GM21515 (cell line): ENCODE results near the gene ARNT2.

ENCODE experiments used
- ATAC-seq: cut with Tn5 transposase; IDR thresholded peaks from one replicate; pipeline ENCODE4 v1.9.1; 2021; ENCODE audit not compliant: unreplicated experiment

The ARNT2 gene

DNA sequence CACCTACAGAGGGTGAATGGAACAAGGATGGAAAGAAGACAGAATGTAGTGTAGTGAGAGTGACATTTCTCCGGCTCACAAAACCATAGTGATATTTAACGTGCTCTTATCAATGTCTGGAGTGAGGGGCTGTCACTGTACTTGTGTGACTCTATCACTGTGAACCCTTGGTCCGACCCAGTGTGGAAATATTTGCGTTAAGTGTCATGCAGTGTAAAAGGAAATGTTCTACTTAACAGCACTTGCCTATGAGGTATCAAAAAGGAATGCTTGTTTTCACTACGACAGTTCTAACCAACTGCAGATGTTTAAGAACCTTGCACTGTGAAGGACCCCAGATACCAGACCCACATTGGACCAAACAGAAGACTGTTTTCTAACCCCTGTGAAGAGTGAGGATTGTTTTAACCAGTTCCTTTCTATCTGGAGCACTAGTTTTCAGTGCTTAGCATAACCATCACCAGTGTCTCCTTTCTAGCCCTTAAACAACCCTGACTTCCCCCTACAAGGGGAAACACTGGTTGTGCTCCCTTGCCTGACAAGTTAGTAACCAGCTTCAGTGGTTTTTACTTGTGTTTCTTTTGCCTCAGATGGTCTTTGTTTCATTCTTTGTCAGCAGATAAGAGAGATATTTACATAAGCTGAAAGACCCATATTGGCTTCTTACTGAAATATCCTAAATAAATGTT, 146.2 kb downstream of the ARNT2 start:
- no peak for ATAC-seq

DNA sequence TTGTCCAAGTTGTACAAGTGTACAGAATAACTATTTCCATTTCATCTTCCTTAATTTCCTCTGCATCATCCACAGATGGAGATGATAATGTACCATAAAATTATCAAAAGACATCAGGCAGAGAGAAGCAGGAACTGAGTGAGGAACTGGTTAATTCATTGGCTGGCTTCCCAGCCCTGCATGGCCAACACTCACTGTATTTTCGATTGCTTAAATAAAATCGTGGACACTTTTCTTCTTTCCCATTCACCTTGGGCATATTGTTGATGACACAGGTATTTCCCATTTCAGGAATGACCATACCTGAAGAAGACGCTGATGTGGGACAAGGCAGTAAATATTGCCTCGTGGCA, 146.7 kb downstream of the ARNT2 start:
- no peak for ATAC-seq

GRCh38 chr15:80551348-80551747, 147.2 kb downstream of the ARNT2 start:
- no peak for ATAC-seq

DNA sequence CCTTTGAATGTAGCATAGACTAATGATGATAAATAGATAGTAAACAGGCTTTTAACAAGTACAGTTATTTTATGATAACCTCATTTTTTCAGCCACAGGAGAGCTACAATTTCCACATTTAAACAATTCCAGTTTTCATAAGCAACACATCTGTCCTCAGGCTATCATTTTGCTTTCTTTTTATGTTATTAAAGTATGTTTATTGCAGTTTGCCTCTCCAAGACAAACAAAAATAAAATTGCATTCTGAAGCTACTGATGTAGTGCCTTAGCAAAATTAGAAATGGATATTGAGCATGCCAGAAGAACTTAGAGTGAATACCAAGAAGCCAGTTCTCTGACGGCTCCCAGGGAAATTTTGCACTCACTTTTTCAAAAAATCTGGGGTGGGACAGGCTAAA, 150.4 kb downstream of the ARNT2 start:
- no peak for ATAC-seq

DNA sequence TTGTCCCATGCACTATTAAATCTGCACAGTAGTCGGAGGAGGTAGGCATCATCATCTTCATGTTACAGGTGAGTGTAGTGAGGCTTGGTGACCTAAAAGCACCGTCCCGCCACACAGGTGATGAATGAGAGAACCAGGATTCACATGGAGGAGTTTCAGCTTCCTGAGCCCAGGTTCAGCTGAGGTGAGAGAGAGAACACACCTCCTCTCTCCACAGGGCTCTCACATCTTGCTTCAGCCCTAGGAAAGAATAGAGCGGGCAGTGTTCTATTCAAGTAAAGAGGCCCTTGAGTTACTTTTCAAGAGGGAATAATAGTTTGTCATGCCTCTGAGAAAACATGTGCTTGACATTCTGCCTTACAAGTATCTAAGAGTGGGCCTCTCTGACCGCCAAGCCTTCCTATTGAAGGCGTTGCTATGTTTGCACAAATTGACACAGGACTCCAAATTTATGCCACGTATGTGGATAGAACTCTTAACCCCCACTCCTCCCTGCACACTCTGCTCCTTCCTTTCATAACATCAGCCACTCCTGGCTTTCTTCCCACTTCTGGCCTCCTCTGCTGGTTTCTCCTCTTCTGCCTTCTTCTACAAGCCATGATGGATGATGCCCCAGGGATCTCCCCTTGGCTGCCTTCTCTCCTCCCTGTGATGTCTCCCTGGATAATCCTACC, 152.6 kb downstream of the ARNT2 start:
- no peak for ATAC-seq

GRCh38 chr15:80557441-80558234, 153.5 kb downstream of the ARNT2 start:
- no peak for ATAC-seq

GRCh38 chr15:80558631-80559319, 154.6 kb downstream of the ARNT2 start:
- ATAC-seq: no peak

- ATAC-seq: no peak
These were observed 155.1 kb downstream of the ARNT2 start for GRCh38 chr15:80559320-80559693.

GRCh38 chr15:80559761-80560160, 155.6 kb downstream of the ARNT2 start:
- no peak for ATAC-seq

DNA sequence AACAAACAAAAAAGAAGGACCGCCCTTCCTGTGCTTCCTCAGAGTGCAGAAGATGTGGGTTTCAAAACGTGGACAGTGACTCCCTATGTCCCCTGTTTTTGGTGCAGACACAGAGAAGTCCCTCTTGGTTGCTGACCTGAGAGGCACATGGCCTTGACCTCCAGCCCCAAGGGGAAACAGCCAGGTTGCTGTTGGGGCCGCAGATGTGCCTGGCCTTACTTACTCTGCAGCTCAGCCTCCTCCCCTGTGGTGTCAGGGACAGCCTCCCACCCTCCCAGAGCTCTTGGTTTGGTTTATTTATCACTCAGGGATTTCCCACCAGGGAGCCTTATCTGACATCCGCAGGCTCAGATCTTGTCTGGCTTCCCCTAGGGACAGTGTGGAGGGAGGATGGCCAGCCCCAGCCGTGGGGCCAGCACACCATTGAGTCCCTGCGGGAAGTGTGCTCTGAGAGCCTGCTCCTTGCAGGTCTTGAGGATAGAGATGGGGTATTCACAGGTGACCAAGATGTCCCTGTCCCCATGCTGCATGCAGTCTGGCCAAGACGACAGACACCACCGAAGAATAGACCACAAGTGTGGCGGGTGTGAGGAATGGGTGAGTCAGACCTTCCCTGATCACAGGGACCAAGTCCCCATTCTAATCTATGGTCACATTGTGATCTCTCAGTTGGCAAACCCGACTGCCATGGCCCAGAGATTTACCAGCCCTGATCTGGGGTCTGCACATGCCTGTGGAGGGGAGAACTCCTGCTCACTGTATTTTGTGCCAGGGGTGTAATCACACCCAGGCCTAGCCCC, 156.6 kb downstream of the ARNT2 start:
- no peak for ATAC-seq

DNA sequence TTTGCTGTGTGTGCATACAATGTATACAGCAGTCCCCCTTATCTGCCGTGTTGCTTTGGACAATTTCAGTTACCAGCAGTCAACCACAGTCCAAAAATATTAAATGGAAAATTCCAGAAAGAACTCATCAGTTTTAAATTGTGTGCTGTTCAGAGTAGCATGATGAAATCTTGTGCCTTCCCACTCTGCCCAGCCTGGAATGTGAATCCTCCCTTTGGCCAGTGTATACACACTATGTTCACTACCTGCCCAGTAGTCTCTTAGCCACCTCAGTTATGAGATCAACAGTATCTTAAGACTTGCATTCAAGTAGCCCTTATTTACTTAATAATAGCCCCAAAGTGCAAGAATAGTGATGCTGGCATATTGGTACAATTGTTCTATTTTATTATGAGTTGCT, 157.3 kb downstream of the ARNT2 start:
- ATAC-seq: no peak

- ATAC-seq: no peak
These were observed 157.9 kb downstream of the ARNT2 start for GRCh38 chr15:80562033-80562432.

- ATAC-seq: no peak
These were observed 158.7 kb downstream of the ARNT2 start for GRCh38 chr15:80562846-80563245.

DNA sequence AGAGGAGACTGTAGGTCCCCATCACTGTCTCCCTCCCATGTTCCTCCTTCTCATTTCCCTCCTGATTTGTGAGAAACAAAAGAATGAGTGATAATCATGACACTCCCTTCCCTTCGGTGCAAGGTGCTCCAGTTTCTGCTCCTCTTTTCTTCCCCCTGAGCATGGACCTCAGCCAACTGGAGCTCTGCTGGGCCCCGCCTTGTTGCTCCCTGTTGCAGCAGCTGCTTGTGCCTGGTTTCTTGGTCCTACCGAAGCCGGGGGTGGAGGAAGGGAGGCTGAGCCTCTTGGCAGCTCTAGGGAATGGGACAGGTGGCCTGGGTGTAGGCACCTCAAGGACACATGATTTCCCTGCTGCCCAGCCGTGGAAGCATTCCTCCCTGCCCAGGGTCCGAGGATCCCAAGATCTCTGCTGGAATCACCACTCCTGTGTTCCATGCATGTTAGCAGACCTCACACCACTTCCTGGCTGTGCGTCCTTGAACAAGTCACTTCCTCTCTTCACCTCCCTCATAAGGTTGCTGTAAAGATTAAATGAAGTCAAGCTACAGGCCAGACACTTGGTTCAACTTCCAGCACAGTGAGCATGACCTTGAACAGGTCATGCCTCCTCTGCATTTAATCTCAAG, 159.3 kb downstream of the ARNT2 start:
- no peak for ATAC-seq

- no peak for ATAC-seq
These were observed 159.9 kb downstream of the ARNT2 start for GRCh38 chr15:80564056-80564455.

GRCh38 chr15:80565398-80565797, 161.2 kb downstream of the ARNT2 start:
- ATAC-seq: no peak

GRCh38 chr15:80565988-80566387, 161.8 kb downstream of the ARNT2 start:
- ATAC-seq: no peak

GRCh38 chr15:80567721-80568157, 163.6 kb downstream of the ARNT2 start:
- ATAC-seq: no peak

DNA sequence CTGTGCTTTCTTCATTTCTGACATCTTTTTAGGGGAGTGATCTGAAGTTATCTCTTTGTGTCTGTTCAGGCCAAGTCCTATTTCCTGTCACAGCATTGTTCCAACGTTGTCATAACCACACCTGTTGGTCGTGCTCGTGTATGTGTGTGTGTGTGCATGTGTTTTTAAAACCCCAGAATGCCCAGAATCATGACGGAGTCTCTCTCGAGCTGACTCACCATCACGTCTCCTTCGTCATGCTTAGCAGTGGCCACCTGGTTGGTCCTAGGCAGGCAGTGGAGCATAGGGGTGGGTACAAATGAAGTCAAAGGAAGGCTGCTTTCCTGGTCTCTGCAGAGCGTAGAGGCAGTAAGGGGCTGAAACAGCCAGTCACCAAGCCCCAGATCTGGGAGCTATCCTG, 164.1 kb downstream of the ARNT2 start:
- ATAC-seq: no peak

DNA sequence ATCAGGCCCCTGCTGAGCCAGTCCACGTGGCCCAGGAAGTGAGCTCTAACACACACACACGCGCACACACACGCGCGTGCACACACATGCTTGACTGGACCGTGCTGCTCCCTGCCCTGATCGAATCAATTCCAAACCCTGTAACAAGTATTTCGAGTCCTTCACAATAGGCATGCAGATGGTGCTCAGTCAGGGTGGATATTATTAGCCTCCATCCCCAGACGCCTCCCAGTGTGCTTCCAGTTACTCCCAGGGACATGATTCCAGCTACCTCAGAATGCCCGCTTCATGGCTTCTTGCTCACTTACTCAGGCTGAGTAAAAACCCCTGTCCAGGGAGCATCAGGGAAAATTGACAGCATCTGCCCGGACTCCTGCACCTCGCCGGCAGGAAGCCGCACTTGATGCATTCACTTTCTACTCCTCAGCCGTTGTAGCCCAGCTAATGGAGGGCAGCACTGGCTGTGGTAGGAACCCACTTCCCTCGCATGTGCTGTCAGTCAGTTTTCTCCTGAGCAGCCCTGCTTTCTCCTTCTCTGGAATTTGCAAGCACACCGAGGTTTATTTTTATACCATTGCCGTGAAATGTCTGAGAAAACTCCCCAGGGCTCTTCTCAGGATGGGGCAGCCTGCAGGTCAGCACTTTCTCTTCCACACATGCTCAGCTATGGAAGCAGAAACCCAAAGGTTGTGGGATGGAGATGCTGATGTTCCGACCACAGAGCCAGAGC, 164.9 kb downstream of the ARNT2 start:
- ATAC-seq: no peak
